A673 (cell line): Measurements from ENCODE around the gene LIMS1. TPM values are rescaled to one million over a fixed set of nuclear protein-coding genes. Genes with fewer than 3 reads are reported as not detected.

ENCODE experiments used
- Bru-seq: library from RNA; stranded (reverse); fragments of 400-500 nt; gene quantifications from one replicate; lab custom pipeline; 2021; lab: Mats Ljungman, UMichigan
- BruChase-seq, 2 experiments: library from RNA; stranded (reverse); fragments of 400-500 nt; gene quantifications; one replicate each; lab custom pipeline; 2021; lab: Mats Ljungman, UMichigan
- BruUV-seq: library from RNA; stranded (reverse); fragments of 400-500 nt; replicated peaks from 2 replicates; lab custom pipeline; 2021; lab: Mats Ljungman, UMichigan
- CTCF ChIA-PET: fragments of 300-600 bp; sonication (Branson Sonifier 250); formaldehyde crosslinking; loops from one replicate; lab custom pipeline; 2022; ENCODE audit warnings: antibody characterized with exemption; lab: Charles Lee
- POLR2A ChIA-PET: fragments of 300-600 bp; sonication (Branson Sonifier 250); formaldehyde crosslinking; loops from one replicate; lab custom pipeline; 2022; ENCODE audit warnings: antibody characterized with exemption; ENCODE audit not compliant: low non-redundant PET; lab: Charles Lee
- DNase-seq: peaks from one replicate; pipeline ENCODE4 v3.0.0-alpha.2; 2015; ENCODE audit warnings: low spot score
- H3K27ac ChIP-seq: fragments of 200-600 bp; sonication (generic); 2 replicates; pipeline ENCODE4 v1.5.1; 2016; ENCODE audit warnings: mixed run types, low read depth, mild to moderate bottlenecking, mixed read lengths, antibody characterized with exemption, low read length; ENCODE audit not compliant: poor library complexity, severe bottlenecking
- H3K27me3 ChIP-seq: fragments of 200-600 bp; sonication (generic); replicated peaks from 2 replicates; pipeline ENCODE4 v1.6.1; 2017; ENCODE audit warnings: mixed run types, low read depth, mild to moderate bottlenecking, mixed read lengths, antibody characterized with exemption, low read length; ENCODE audit not compliant: insufficient read depth, poor library complexity
- H3K36me3 ChIP-seq: fragments of 200-600 bp; sonication (generic); 2 replicates; pipeline ENCODE4 v1.6.1; 2016; ENCODE audit warnings: mixed run types, mild to moderate bottlenecking, mixed read lengths, antibody characterized with exemption, low read length; ENCODE audit not compliant: insufficient read depth, poor library complexity, severe bottlenecking
- H3K4me1 ChIP-seq: fragments of 200-600 bp; sonication (generic); 2 replicates; pipeline ENCODE4 v1.6.1; 2017; ENCODE audit warnings: mixed run types, mild to moderate bottlenecking, mixed read lengths, antibody characterized with exemption, low read length; ENCODE audit not compliant: insufficient read depth, poor library complexity, severe bottlenecking
- H3K4me3 ChIP-seq: fragments of 200-600 bp; sonication (generic); 2 replicates; pipeline ENCODE4 v1.5.1; 2016; ENCODE audit warnings: low read depth, mixed run types, mild to moderate bottlenecking, mixed read lengths, low read length; ENCODE audit not compliant: poor library complexity, severe bottlenecking
- H3K9me3 ChIP-seq: fragments of 200-600 bp; sonication (generic); 2 replicates; pipeline ENCODE4 v1.6.1; 2016; ENCODE audit warnings: mixed run types, low read depth, mild to moderate bottlenecking, mixed read lengths, antibody characterized with exemption, low read length; ENCODE audit not compliant: poor library complexity, severe bottlenecking
- CTCF ChIP-seq: fragments of 300-800, 200-600 bp; sonication (generic); conservative IDR thresholded peaks from 2 replicates; pipeline ENCODE4 v1.5.1; 2017; ENCODE audit warnings: low read depth, mild to moderate bottlenecking, antibody characterized with exemption, low read length, moderate library complexity, mixed read lengths
- EZH2 ChIP-seq: fragments of 200-600 bp; sonication (generic); IDR thresholded peaks from 2 replicates; pipeline ENCODE4 v1.6.1; 2017; ENCODE audit warnings: borderline replicate concordance, low read depth, mild to moderate bottlenecking, mixed read lengths, antibody characterized with exemption, low read length; ENCODE audit not compliant: poor library complexity, severe bottlenecking
- intact Hi-C: fragments of 100-400 bp; cut with micrococcal nuclease; formaldehyde crosslinking; loops from one replicate; pipeline ENCODE4 v1.10.0; 2022; ENCODE audit not compliant: unreplicated experiment
- long read RNA-seq: library from polyadenylated mRNA; stranded (forward); transcript quantifications from one replicate; pipeline ENCODE4 v2.0.0, GENCODE V29; 2022
- total RNA-seq: library from RNA; stranded (reverse); gene quantifications from 2 replicates; pipeline ENCODE4 v1.2.3, GENCODE V29; 2021

Gene LIMS1
- total RNA-seq: 42.9 and 43.9 TPM in 2 replicates
- percentile 80 among the genes with signal in this experiment for Bru-seq, nascent RNA
- percentile 82 among the genes with signal in this experiment for BruChase-seq, experiment 1, labeled RNA remaining after a 2-hour chase
- percentile 84 among the genes with signal in this experiment for BruChase-seq, experiment 2, labeled RNA remaining after a 6-hour chase
- long read RNA-seq, full-length matches to known transcripts: 12 of 31 reads
- long read RNA-seq, partial matches to known transcripts: 2 of 31 reads
- long read RNA-seq, other reads (novel, unspliced or antisense): 17 of 31 reads

- no peaks in the 10 kb centered on the region for H3K27me3 ChIP-seq
- H3K4me3 ChIP-seq: peak within 1 kb of the TSS; percentile 64
- H3K4me1 ChIP-seq: peaks cover 11% of the 10 kb centered on the region
- ChIA-PET CTCF (interaction anchor here (0.6 to 1.4 kb wide), 2 partner anchors 50 to 101 kb away, joined by 4 to 6 read pairs; no protein-coding TSS in a partner anchor), POLR2A (interaction anchor here (0.6 to 0.7 kb wide), 2 partner anchors 44 to 85 kb away, joined by 3 to 7 read pairs; partner anchors contain the start of gene GCC2)
- no TSS peak for BruUV-seq
- no peaks in the 10 kb centered on the region for H3K9me3 ChIP-seq
- TF ChIP-seq CTCF: no peak
- TF ChIP-seq EZH2: no peak
- H3K27ac ChIP-seq: peak within 1 kb of the TSS; percentile 88
- intact Hi-C loops: no loop called here
- peak; percentile 89 for DNase-seq
- H3K36me3 ChIP-seq: no peaks in the 10 kb centered on the region
Measured at GRCh38 chr2:108533832-108534583, at the start of gene LIMS1. TSS of gene LIMS1 (plus strand) at chr2:108534470. CDS start at chr2:108534563, 93 bp downstream.

GRCh38 chr2:108485253-108485652 lies 49.0 kb upstream of the LIMS1 start:
- H3K27ac ChIP-seq: no peak overlapping the region
- no peak for DNase-seq
- ChIA-PET POLR2A (no interaction called here), CTCF (no interaction called here)
- H3K36me3 ChIP-seq: peaks cover 21% of the 10 kb centered on the region
- no peaks in the 10 kb centered on the region for H3K27me3 ChIP-seq
- BruUV-seq: no TSS peak
- no peaks in the 10 kb centered on the region for H3K9me3 ChIP-seq
- no peaks in the 10 kb centered on the region for H3K4me1 ChIP-seq
- TF ChIP-seq EZH2 (no peak), CTCF (no peak)
- H3K4me3 ChIP-seq: no peak overlapping the region
- intact Hi-C loops: no loop called here

GRCh38 chr2:108490506-108491122 lies 43.7 kb upstream of the LIMS1 start:
- no TSS peak for BruUV-seq
- no peak overlapping the region for H3K4me3 ChIP-seq
- no peak for DNase-seq
- ChIA-PET POLR2A (no interaction called here), CTCF (no interaction called here)
- H3K27ac ChIP-seq: no peak overlapping the region
- no peaks in the 10 kb centered on the region for H3K9me3 ChIP-seq
- H3K36me3 ChIP-seq: peaks cover 5% of the 10 kb centered on the region
- H3K27me3 ChIP-seq: no peaks in the 10 kb centered on the region
- no peak for TF ChIP-seq CTCF
- no peak for TF ChIP-seq EZH2
- H3K4me1 ChIP-seq: peaks cover 4% of the 10 kb centered on the region
- intact Hi-C loops: no loop called here
